Stimulated activated CD4-positive, alpha-beta T cell treated with anti-CD3 and anti-CD28 coated beads, Interleukin-1b, Interleukin-23, amount 100 ng/mL, for 24 hours (primary cell): ENCODE results near the gene ACTL6A.

Source experiments
- DNase-seq, 4 experiments: peaks; one replicate each; pipeline ENCODE4 v3.0.0-alpha.2; 2020; ENCODE audit warnings: low read depth in 4 of 4, low spot score in 1 of 4

Gene ACTL6A

DNA sequence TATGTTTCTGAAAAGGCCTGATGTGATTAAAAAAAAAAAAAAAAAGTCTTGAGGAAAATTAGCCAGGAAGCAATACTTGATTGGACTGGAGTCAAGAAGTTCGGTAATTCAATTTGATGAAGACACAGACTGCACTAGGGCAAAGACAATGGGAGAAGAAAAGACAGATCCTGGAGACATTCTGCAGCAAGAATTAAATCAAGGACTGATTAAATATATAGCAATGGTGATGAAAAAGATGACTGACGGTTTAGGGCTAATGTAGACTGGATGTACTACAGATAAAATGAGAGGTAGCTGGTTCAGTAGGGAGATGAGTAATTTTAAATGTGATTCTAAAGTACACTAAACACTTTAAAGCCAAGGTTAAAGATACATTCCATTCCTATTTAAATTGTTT is 27.9 kb downstream of the ACTL6A start:
- DNase-seq, result no peak

DNA sequence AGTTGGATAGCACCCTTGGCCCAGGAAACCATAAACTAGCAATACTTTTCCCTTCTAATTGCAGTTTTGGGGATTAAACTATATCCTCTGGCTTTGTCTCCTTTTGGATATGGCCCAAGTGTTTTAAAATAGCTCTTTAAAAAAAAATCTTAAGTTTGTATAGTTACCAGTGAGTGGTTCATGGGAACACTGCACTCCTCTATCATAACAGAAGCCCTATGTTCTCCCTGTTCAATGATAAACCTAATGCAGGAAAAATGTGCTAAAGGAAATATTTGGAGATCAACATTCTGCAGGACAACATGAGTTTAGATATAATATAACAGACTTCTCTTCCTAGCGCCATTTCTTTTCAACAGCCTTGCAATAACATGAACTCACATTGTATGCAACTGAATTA is 28.6 kb downstream of the ACTL6A start:
- no peak for DNase-seq

DNA sequence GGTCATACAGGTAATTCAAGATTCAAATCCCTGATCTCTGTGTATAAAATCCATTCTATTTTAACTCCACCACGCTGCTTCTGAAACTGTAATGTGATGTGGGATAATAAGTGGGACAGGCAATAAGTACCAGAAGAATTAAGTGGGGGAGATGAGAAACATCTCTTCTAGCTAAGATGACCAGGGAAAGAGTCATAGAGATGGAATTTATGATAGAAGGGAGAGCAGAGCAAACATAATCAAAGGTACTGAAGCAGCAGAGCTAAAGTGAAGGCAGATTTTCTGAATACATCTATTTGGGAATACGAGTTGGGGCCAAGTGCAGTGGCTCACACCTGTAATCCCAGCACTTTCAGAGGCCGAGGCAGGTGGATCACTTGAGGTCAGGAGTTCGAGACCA is 36.8 kb downstream of the ACTL6A start:
- DNase-seq, result no peak

DNA sequence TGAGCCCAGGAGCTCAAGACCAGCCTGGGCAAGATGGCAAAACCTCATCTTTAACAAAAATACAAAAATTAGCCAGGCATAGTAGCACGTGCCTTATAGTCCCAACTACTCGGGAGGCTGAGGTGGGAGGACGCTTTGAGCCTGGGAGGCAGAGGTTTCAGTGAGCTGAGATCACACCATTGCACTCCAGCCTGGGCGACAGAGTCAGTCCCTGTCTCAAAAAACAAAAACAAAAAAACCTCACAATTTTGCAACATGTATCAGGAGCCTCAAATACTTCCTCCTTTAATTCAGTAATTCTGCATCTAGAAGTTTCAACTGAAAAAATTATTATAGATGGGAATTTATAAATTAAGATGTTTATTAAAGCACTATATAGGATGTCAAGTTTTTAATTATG is 40.6 kb downstream of the ACTL6A start:
- no peak for DNase-seq

DNA sequence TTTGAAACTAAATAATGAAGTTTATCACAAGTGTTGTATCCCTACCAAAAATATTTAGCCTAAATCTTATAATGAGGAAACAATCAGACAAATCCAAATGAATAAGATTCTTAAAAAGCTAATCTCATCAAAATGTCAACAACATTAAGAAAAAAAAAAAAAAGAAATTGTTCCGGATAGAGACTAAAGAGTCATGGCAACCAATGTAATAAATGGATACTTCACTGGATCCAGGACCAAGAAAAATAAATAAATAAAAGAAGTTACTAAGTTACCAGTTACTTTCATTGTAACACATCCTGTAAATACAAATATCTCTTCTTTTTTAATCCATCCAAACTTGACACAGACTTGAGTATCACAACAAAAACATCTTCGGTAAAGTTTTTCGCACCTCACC is 41.1 kb downstream of the ACTL6A start:
- DNase-seq, result no peak

DNA sequence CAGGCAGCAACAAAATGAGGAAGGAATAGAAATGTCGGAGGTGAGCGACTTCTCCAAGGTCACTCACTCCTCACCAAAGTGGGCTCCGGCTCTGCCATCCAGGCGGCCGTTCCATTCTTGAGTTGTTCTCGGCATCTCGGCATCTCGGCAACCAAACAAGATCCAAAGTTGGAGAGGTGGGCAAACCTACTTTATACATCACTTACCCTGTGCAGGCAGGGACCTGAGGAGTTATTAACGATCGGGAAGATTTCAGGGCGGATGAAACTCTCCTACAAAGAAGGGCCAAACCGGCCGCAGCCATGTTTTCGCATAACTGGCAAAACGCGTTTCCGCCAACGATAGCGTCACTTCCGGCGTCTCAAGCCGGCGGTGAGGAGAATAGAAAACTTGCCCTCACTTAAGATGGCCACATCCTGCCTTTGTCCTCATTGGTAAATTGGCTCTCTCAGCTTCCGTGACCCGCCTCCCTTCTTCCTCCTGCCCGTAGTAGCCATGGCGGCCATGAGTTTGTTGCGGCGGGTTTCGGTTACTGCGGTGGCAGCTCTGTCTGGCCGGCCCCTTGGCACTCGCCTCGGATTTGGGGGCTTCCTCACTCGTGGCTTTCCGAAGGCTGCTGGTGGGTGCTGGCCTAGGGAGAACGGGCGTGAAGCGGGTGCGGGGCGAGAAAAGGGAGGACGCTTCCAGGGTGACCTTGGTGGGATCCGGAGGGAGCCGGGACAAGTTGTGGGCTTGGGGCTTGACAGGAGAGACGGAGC is 41.8 kb downstream of the ACTL6A start, which contains the start of the genes MRPL47 and NDUFB5:
Gene MRPL47, minus strand, starts transcription at position 318 of the 758 bp plus-strand sequence. Its CDS starts 14 bp downstream, at position 304.
Gene NDUFB5, plus strand, starts transcription at position 474 of the 758 bp plus-strand sequence. Its CDS starts 22 bp downstream, at position 496.
- DNase-seq, result peak; percentile 82 to 95 (median 88)

- no peak for DNase-seq
These were observed 43.9 kb downstream of the ACTL6A start for GRCh38 chr3:179606534-179607085.

GRCh38 chr3:179608931-179609720 is 46.4 kb downstream of the ACTL6A start:
- no peak for DNase-seq

DNA sequence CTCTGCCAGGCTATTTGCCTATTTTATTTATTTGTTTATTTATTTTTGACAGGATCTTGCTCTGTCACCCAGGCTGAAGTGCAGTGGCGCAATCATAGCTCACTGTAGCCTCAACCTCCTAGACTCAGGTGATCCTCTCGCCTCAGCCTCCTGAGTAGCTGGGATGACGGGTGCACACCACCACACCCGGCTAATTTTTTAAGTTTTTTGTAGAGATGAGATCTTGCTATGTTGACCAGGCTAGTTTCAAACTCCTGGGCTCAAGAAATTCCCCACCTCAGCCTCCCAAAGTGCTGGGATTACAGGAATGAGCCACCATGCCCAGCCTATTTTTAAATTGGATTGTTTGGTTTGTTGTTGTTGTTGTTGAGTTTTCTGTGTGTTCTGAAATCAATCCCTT is 47.3 kb downstream of the ACTL6A start:
- DNase-seq, result no peak

DNA sequence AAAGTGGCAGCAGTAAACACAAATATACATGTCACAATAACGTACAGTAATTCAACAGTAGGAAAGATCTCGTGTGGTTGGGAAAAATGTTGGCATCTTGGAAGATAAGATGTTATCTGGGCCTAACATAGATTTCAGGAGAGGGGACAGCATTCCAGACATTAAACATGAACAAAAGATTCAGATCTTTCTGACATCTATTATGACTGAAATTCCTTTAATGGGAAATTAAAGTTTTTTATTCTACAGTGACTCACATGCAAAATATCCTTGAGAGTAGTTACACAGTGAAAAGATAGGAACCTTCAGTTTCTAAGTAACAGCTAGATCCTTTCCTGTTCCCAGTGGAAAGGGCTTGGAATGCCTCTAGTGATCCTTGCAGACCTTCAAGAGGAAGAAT is 51.1 kb downstream of the ACTL6A start:
- no peak for DNase-seq

- no peak for DNase-seq
These were observed 52.9 kb downstream of the ACTL6A start for GRCh38 chr3:179615458-179616173.

DNA sequence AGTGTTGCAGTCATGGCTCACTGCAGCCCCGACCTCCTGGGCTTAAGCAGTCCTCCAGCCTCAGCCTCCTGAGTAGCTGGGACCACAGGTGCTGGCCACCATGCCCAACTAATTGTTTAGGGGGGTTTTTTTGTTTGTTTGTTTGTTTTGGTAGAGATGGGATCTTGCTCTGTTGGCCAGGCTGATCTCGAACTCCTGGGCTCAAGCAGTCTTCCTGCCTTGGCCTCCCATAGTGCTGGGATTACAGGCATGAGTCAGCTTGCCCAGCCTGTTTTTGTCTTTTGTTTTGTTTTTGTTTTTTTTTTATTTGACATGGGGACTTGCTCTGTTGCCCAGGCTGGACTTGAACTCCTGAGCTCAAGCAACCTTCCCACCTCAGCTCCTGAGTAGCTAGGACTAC is 59.3 kb downstream of the ACTL6A start:
- no peak for DNase-seq

DNA sequence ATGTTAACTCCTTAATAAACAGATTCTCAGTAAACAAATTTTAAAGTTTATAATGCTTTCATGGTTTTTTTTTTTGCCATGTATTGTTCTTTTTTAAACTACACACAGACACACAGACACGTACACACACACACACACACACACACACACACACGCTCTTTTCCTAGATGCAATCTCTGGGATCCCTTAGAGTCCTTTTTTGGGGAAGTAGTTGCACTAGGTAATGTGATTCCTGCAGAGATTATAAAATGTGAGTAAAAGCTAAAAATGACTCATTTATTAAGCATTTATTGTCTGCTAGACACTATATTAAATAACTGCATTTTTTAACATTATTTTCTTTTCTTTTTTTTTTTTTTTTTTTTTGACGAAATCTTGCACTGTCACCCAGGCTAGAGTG is 61.7 kb downstream of the ACTL6A start:
- no peak for DNase-seq

DNA sequence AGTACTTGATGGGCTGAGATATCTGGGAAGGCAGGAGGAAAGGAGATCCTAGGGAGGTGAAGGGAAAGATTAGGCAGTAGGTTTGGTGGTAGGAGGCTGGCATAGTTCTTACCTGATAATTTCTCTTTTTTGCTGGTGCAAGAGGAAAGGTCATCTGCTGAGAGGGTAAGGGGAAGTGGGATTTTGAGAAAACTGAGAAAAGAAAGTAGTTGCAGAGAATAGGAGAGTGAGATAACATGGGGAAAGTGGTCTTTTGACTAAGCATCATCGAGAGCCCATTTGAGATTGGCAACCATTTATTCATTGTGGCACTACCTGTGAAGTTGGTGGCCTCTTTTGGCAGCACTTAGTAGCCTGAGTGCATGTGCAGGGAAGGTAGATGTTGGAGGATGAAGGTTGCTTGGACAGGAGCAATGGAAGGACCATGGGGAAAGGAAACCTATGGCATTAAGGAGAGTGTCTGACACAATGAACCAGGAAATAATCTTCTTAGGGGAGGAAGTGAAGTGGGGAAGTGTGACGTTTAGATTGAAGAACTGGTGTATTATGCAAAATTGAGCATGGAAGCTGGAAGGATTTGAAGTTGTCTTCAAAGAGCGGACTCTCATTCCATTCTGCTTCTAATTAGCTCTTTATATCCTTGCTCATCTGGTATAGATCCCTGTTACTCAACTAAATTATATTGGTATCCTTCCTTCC is 68.2 kb downstream of the ACTL6A start:
- DNase-seq, result no peak
